HCT116 (cell line): ENCODE data around the gene EIF3K. TPM values are rescaled to one million over a fixed set of nuclear protein-coding genes. Genes with fewer than 3 reads are reported as not detected.
A peak's percentile ranks its signal among the peaks of the same experiment; 100 is the strongest.

Experiments
- ATAC-seq: fragments of 200-7000 bp; cut with Tn5 transposase; 2 replicates; pipeline ENCODE4 v1.9.1; 2020; ENCODE audit warnings: mild to moderate bottlenecking, moderate library complexity
- BruUV-seq: library from RNA; stranded (reverse); fragments of 400-500 nt; replicated peaks from 2 replicates; lab custom pipeline; 2021; lab: Mats Ljungman, UMichigan
- CTCF ChIA-PET: fragments of 300-600 bp; sonication (Branson Sonifier 250); formaldehyde crosslinking; loops from one replicate; lab custom pipeline; 2021; ENCODE audit warnings: antibody characterized with exemption; lab: Charles Lee
- POLR2A ChIA-PET: fragments of 300-600, 350-600 bp; sonication (Branson Sonifier 250); formaldehyde crosslinking; loops from one replicate; lab custom pipeline; 2021; ENCODE audit warnings: antibody characterized with exemption; lab: Charles Lee
- RAD21 ChIA-PET, 2 experiments: fragments of 300-600 bp; sonication (Branson Sonifier 250); formaldehyde crosslinking; loops; one replicate each; lab custom pipeline; 2023; ENCODE audit warnings: low total read pairs in 2 of 2; ENCODE audit not compliant: uncharacterized antibody in 2 of 2, unreplicated experiment in 2 of 2, low non-redundant PET in 1 of 2; lab: Charles Lee
- DNase-seq: peaks from one replicate; pipeline ENCODE4 v3.0.0-alpha.2; 2010; ENCODE audit warnings: low read depth, low spot score
- H2AFZ ChIP-seq: fragments of 200-600 bp; shearing (Covaris generic), sonication (generic); 2 replicates; pipeline ENCODE4 v1.6.1; 2017; ENCODE audit warnings: low read depth, mixed run types, mixed read lengths, antibody characterized with exemption, low read length; ENCODE audit not compliant: poor library complexity, severe bottlenecking
- H3K27ac ChIP-seq: 2 replicates; pipeline ENCODE4 v1.5.1; 2012; ENCODE audit warnings: low read depth, low read length
- H3K27me3 ChIP-seq: fragments of 200-600 bp; sonication (generic); 2 replicates; pipeline ENCODE4 v1.6.1; 2016; ENCODE audit warnings: mixed run types, low read length, mixed read lengths; ENCODE audit not compliant: insufficient read depth
- H3K36me3 ChIP-seq, 2 experiments: fragments of 200-500 bp in 1 of 2; fragments of 200-600 bp in 1 of 2; sonication (Bioruptor generic) in 1 of 2; sonication (generic) in 1 of 2; 2 replicates each; pipeline versions ENCODE4 v1.5.1 to v1.6.1; 2014 to 2016; ENCODE audit warnings: low read length in 2 of 2, inconsistent platforms in 1 of 2, mixed read lengths in 1 of 2, mixed run types in 1 of 2; ENCODE audit not compliant: insufficient read depth in 2 of 2, control insufficient read depth in 1 of 2
- H3K4me1 ChIP-seq, 2 experiments: fragments of 200-600 bp in 1 of 2; sonication (generic) in 1 of 2; 2 replicates each; pipeline versions ENCODE4 v1.5.1 to v1.6.1; 2012 to 2017; ENCODE audit warnings: low read length in 2 of 2, inconsistent platforms in 1 of 2, mild to moderate bottlenecking in 1 of 2, mixed read lengths in 1 of 2, mixed run types in 1 of 2, moderate library complexity in 1 of 2; ENCODE audit not compliant: insufficient read depth in 2 of 2, control insufficient read depth in 1 of 2
- H3K4me2 ChIP-seq: fragments of 200-600 bp; sonication (generic); 2 replicates; pipeline ENCODE4 v1.6.1; 2017; ENCODE audit warnings: mixed run types, low read length, mixed read lengths
- H3K4me3 ChIP-seq, 2 experiments: fragments of 200-600 bp in 1 of 2; sonication (generic) in 1 of 2; replicated peaks in 1 of 2; 2 replicates each; pipeline ENCODE4 v1.5.1; 2011 to 2016; ENCODE audit warnings: low read length in 2 of 2, control low read depth in 1 of 2, low read depth in 1 of 2, mild to moderate bottlenecking in 1 of 2, mixed read lengths in 1 of 2, mixed run types in 1 of 2
- H3K79me2 ChIP-seq: fragments of 200-600 bp; sonication (generic); 2 replicates; pipeline ENCODE4 v1.6.1; 2017; ENCODE audit warnings: mild to moderate bottlenecking, mixed run types, low read length, moderate library complexity, mixed read lengths; ENCODE audit not compliant: insufficient read depth
- H3K9ac ChIP-seq: fragments of 200-600 bp; sonication (generic); 2 replicates; pipeline ENCODE4 v1.6.1; 2016; ENCODE audit warnings: low read length, mixed read lengths
- H3K9me2 ChIP-seq: fragments of 200-600 bp; sonication (generic), shearing (Covaris generic); 2 replicates; pipeline ENCODE4 v1.6.1; 2017; ENCODE audit warnings: mixed run types, mild to moderate bottlenecking, moderate library complexity; ENCODE audit not compliant: insufficient read depth
- H3K9me3 ChIP-seq, 2 experiments: fragments of 200-500 bp in 1 of 2; fragments of 200-600 bp in 1 of 2; sonication (Bioruptor generic) in 1 of 2; sonication (generic) in 1 of 2; 2 replicates each; pipeline ENCODE4 v1.6.1; 2014 to 2017; ENCODE audit warnings: low read length in 2 of 2, mixed read lengths in 2 of 2, inconsistent platforms in 1 of 2, low read depth in 1 of 2, mild to moderate bottlenecking in 1 of 2, mixed run types in 1 of 2, moderate library complexity in 1 of 2; ENCODE audit not compliant: control insufficient read depth in 1 of 2, insufficient read depth in 1 of 2
- H4K20me1 ChIP-seq: fragments of 200-600 bp; sonication (generic), shearing (Covaris generic); 2 replicates; pipeline ENCODE4 v1.6.1; 2017; ENCODE audit warnings: mixed run types, mild to moderate bottlenecking, moderate library complexity; ENCODE audit not compliant: insufficient read depth
- CEBPB ChIP-seq: IDR thresholded peaks from 2 replicates; pipeline ENCODE4 v1.6.1; 2012; ENCODE audit warnings: low read depth
- RAD21 ChIP-seq: IDR thresholded peaks from 2 replicates; pipeline ENCODE4 v1.6.1; 2012; ENCODE audit warnings: low read depth, mild to moderate bottlenecking
- intact Hi-C: fragments of 100-400 bp; cut with micrococcal nuclease; formaldehyde crosslinking; loops from 2 replicates; pipeline ENCODE4 v1.10.0; 2022
- total RNA-seq: library from RNA; stranded (reverse); gene quantifications from one replicate; pipeline ENCODE4 v1.2.1, GENCODE V29; 2021; ENCODE audit not compliant: unreplicated experiment
- TF ChIP-seq, protein P1 (sequence below), 3 experiments: fragments of 200-600 bp in 1 of 3; sonication (generic) in 1 of 3; IDR thresholded peaks in 2 of 3; conservative IDR thresholded peaks in 1 of 3; 2 replicates each; pipeline ENCODE4 v1.5.1; 2012 to 2017; ENCODE audit warnings: low read depth in 2 of 3, low read length in 2 of 3, antibody characterized with exemption in 1 of 3, borderline replicate concordance in 1 of 3, control low read depth in 1 of 3, mild to moderate bottlenecking in 1 of 3, mixed read lengths in 1 of 3, mixed run types in 1 of 3, moderate library complexity in 1 of 3; ENCODE audit not compliant: insufficient read depth in 1 of 3

EIF3K gene
- total RNA-seq, 1 experiment from 2014 or later: 313 TPM

DNA sequence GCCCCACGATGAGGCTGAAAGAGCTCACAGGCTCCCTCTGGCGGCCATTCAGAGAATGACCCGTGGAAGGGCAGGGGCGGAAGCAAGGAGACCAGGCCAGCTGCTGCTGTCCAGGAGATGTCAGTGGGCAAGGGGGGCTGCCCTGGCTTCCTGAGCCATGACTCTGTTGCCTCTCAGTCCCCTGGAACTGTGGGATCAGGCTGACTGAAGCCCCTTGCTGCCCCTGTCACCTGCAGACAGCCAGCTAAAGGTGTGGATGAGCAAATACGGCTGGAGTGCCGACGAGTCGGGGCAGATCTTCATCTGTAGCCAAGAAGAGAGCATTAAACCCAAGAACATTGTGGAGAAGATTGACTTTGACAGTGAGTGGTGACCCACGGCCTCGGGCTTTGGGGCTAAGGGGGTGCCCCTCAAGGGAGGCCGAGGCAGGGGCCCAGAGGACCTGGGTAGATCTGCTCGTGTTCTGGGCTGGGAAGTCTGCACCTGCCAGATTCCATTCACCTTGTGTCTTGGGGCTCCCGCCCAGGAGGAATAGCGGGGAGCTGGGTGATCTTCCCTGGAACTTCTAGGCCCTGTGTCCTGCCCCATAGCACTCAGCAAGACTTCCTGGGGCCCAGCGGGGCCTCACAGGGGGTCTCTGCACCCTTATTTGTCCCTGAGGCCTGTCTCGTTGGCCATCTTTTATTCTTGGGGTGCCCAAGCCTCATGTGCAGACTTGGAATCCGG is 15.9 kb downstream of the EIF3K start:
- RAD21 ChIA-PET: interaction anchor here (0.6 to 1.1 kb wide), 3 partner anchors 66 to 232 kb away, joined by 3 to 4 read pairs (median 4); partner anchors contain the start of gene FAM98C (in 1 of the 2)
- H2AFZ ChIP-seq: no peak overlapping the region
- no peaks in the 10 kb centered on the region for H3K9me3 ChIP-seq
- no peak overlapping the region for H3K4me3 ChIP-seq
- no peak overlapping the region for H3K9ac ChIP-seq
- peaks cover 11% of the 10 kb centered on the region; the same call in 1 of the 2 replicates for H3K79me2 ChIP-seq
- peaks cover 16 to 28% of the 10 kb centered on the region in 2 experiments for H3K36me3 ChIP-seq
- no peaks in the 10 kb centered on the region for H4K20me1 ChIP-seq
- CTCF ChIA-PET: interaction anchor here (0.9 to 3.2 kb wide), 17 partner anchors 10 to 295 kb away, joined by 3 to 28 read pairs (median 4); partner anchors contain the start of genes ACTN4, EIF3K, FAM98C and NFKBIB
- H3K4me1 ChIP-seq: peaks cover 15 to 49% of the 10 kb centered on the region in 2 experiments
- intact Hi-C loops: loop anchor here (1.0 to 10.0 kb wide), 3 partner anchors 91 to 297 kb away; partner anchors contain the start of genes MRPS12 and SARS2
- POLR2A ChIA-PET: interaction anchor here (1.0 kb wide), 2 partner anchors 12 to 16 kb away, joined by 4 to 8 read pairs; partner anchors contain the start of genes ACTN4 and EIF3K
- peak; percentile 76 for TF ChIP-seq RAD21
- TF ChIP-seq CEBPB: no peak
- TF ChIP-seq, protein P1, sequence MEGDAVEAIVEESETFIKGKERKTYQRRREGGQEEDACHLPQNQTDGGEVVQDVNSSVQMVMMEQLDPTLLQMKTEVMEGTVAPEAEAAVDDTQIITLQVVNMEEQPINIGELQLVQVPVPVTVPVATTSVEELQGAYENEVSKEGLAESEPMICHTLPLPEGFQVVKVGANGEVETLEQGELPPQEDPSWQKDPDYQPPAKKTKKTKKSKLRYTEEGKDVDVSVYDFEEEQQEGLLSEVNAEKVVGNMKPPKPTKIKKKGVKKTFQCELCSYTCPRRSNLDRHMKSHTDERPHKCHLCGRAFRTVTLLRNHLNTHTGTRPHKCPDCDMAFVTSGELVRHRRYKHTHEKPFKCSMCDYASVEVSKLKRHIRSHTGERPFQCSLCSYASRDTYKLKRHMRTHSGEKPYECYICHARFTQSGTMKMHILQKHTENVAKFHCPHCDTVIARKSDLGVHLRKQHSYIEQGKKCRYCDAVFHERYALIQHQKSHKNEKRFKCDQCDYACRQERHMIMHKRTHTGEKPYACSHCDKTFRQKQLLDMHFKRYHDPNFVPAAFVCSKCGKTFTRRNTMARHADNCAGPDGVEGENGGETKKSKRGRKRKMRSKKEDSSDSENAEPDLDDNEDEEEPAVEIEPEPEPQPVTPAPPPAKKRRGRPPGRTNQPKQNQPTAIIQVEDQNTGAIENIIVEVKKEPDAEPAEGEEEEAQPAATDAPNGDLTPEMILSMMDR (IDR thresholded peaks at IDR 0.05 in 2 of 3, conservative IDR thresholded peaks at IDR 0.05 in 1 of 3; ENCODE audit: borderline replicate concordance in 1 of 3, insufficient read depth in 1 of 3, low read depth in 2 of 3, low read length in 2 of 3): peak; percentile 72 to 95 (median 88)
- TF ChIP-seq, all 23 proteins: peak for 2
- Histone ChIP-seq H3K27ac (no peak overlapping the region; the same call in 1 of the 2 replicates), H3K4me2 (0 out of 2 replicates have a peak overlapping the region, but pooled peaks have one; percentile 45), H3K27me3 (no peaks in the 10 kb centered on the region), H3K9me2 (no peaks in the 10 kb centered on the region)
- ATAC-seq (peak; percentile 50), DNase-seq (no peak)
- BruUV-seq: no TSS peak
